K562 (cell line): ENCODE results near the gene MAGIX. TPM values are rescaled to one million over a fixed set of nuclear protein-coding genes. Genes with fewer than 3 reads are reported as not detected.

Experiments
- ATF7 ChIP-seq: fragments of 450-650 bp; IDR thresholded peaks from 2 replicates; pipeline ENCODE4 v1.7.1; 2014; ENCODE audit warnings: mild to moderate bottlenecking, moderate library complexity
- E2F3 ChIP-seq: fragments of 250-450 bp; sonication (Bioruptor Pico); IDR thresholded peaks from 2 replicates; pipeline ENCODE4 v1.4.0; 2020; ENCODE audit warnings: mild to moderate bottlenecking
- ESRRA ChIP-seq: fragments of 450-650 bp; IDR thresholded peaks from 2 replicates; pipeline ENCODE4 v1.6.1; 2014; ENCODE audit warnings: low read depth, mild to moderate bottlenecking, moderate library complexity, borderline replicate concordance
- GATAD2A ChIP-seq: fragments of 450-650 bp; IDR thresholded peaks from 2 replicates; pipeline ENCODE4 v1.6.1; 2017
- HMGN3 ChIP-seq: IDR thresholded peaks from 2 replicates; pipeline ENCODE4 v1.6.1; 2011; ENCODE audit warnings: borderline replicate concordance, low read depth, mild to moderate bottlenecking, mixed read lengths, low read length; ENCODE audit not compliant: insufficient read length; ENCODE audit errors: extremely low read depth
- MCM3 ChIP-seq: fragments of 450-650 bp; IDR thresholded peaks from 2 replicates; pipeline ENCODE4 v1.6.1; 2016
- MYC ChIP-seq, 2 experiments: fragments of 250-450 bp in 1 of 2; sonication (Bioruptor Pico) in 1 of 2; IDR thresholded peaks; 2 replicates each; pipeline versions ENCODE4 v1.5.1 to v1.6.1; 2012 to 2021; ENCODE audit warnings: low read depth in 2 of 2, borderline replicate concordance in 1 of 2, improper control_type of control experiment in 1 of 2, low read length in 1 of 2, mild to moderate bottlenecking in 1 of 2, moderate library complexity in 1 of 2
- POLR2G ChIP-seq: fragments of 200-400 bp; formaldehyde crosslinking; IDR thresholded peaks from 2 replicates; pipeline ENCODE4 v1.6.1; 2017; ENCODE audit warnings: low read depth, mild to moderate bottlenecking, antibody characterized with exemption, low read length, moderate library complexity
- SMC3 ChIP-seq: conservative IDR thresholded peaks from 2 replicates; pipeline ENCODE4 v1.6.1; 2011; ENCODE audit warnings: low read depth, low read length, improper control_type of control experiment; ENCODE audit not compliant: insufficient read depth
- TCF3 ChIP-seq: sonication (generic); formaldehyde crosslinking; IDR thresholded peaks from 2 replicates; pipeline ENCODE4 v1.4.0; 2020; ENCODE audit warnings: mild to moderate bottlenecking, missing genetic modification reagents
- ZNF146 ChIP-seq: IDR thresholded peaks from one replicate; pipeline ENCODE4 v1.6.1; 2018; ENCODE audit warnings: missing compliant biosample characterization; ENCODE audit not compliant: unreplicated experiment
- ZNF75A ChIP-seq: fragments of 450-650 bp; formaldehyde crosslinking; IDR thresholded peaks from 2 replicates; pipeline ENCODE4 v1.4.0; 2020; ENCODE audit warnings: mild to moderate bottlenecking
- ZNF766 ChIP-seq: fragments of 200-800 bp; sonication (Bioruptor generic); conservative IDR thresholded peaks from 2 replicates; pipeline ENCODE4 v1.6.1; 2016; ENCODE audit warnings: missing genetic modification characterization, missing compliant biosample characterization
- polyA plus RNA-seq, 8 experiments: library from polyadenylated mRNA; depleted of rRNA in 4 of 8; stranded (reverse) in 5 of 8; unstranded in 3 of 8; fragments of >200 nt; fragmentation: Nextera tagmentation in 2 of 8; fragmentation: Illumina TruSeq in 1 of 8; extraction: Ambion mirVana in 2 of 8; extraction: Trizol in 1 of 8; gene quantifications; 2 replicates each; pipeline versions ENCODE4 v1.2.1 to v1.2.3, GENCODE V29; 2011 to 2014; ENCODE audit warnings: inconsistent platforms in 1 of 8, missing spikeins in 1 of 8
- total RNA-seq, 7 experiments: library from RNA; depleted of rRNA in 6 of 7; stranded (reverse); fragments of >200 nt in 6 of 7; fragmentation: Illumina TruSeq in 2 of 7; extraction: Trizol in 2 of 7; gene quantifications; 2 replicates each; pipeline versions ENCODE4 v1.2.1 to v1.2.3, GENCODE V29; 2011 to 2021; ENCODE audit warnings: low replicate concordance in 1 of 7
- TF ChIP-seq, protein P1 (sequence below): fragments of 200-800 bp; sonication (Bioruptor generic); IDR thresholded peaks from 2 replicates; pipeline ENCODE4 v1.6.1; 2016; ENCODE audit warnings: missing genetic modification characterization, missing compliant biosample characterization
- TF ChIP-seq, protein P2 (sequence below): fragments of 450-650 bp; IDR thresholded peaks from 2 replicates; pipeline ENCODE4 v1.6.1; 2017; ENCODE audit warnings: antibody characterized with exemption, mild to moderate bottlenecking
- TF ChIP-seq, protein P3 (sequence below): sonication (generic); formaldehyde crosslinking; IDR thresholded peaks from 2 replicates; pipeline ENCODE4 v1.8.1; 2023; ENCODE audit warnings: mild to moderate bottlenecking, missing genetic modification reagents

MAGIX gene
- total and polyA plus RNA-seq, 9 of the 15 experiments (the other 6 are each of a cell fraction or from before 2014, with no cell fraction given), result 0.08 to 3.5 (median 0.47) TPM

DNA sequence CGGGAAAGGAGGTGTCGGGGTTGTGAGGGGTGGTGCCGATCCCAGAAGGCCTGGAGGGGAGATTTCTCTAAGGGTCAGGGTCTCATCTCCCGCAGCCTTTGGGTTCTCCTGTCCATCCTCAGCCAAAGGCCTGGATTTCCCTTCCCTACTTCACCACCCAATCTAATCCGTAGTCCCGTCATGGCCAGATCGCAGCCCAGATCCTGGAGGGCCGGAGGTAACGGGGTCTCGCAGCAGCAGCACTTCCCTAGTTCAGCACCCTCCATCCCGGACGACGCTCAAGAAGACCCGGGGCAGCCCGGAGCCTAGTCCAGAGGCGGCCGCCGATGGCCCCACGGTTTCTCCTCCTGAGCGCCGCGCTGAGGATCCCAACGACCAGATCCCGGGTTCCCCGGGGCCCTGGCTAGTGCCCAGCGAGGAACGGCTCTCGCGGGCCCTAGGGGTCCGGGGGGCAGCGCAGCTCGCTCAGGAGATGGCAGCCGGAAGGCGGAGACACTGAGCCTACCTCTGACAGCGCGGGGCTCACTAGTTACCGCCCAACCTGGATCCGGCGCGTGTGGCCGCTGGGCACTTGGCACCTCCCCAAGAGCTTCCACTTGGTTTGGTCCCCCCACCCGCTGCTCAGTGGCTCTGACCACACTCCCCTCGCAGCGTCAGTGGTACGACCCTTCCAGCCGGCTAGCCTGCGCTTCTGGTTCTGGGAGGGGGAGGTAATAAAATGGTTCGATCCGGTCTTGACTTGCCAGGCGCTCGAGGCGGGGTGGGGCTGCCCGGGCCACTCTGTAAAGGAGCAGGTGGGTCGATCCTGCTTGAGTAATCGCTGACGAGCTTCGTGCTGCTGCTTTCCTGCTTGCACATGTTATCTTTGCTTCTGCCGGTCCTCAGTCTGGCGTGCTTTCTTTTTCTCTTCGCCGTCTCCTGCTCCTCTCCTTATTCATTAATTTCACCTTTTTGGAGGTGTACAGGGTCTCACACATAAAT, 3.6 kb downstream of the MAGIX start (continued):
- TF ChIP-seq, protein P1, sequence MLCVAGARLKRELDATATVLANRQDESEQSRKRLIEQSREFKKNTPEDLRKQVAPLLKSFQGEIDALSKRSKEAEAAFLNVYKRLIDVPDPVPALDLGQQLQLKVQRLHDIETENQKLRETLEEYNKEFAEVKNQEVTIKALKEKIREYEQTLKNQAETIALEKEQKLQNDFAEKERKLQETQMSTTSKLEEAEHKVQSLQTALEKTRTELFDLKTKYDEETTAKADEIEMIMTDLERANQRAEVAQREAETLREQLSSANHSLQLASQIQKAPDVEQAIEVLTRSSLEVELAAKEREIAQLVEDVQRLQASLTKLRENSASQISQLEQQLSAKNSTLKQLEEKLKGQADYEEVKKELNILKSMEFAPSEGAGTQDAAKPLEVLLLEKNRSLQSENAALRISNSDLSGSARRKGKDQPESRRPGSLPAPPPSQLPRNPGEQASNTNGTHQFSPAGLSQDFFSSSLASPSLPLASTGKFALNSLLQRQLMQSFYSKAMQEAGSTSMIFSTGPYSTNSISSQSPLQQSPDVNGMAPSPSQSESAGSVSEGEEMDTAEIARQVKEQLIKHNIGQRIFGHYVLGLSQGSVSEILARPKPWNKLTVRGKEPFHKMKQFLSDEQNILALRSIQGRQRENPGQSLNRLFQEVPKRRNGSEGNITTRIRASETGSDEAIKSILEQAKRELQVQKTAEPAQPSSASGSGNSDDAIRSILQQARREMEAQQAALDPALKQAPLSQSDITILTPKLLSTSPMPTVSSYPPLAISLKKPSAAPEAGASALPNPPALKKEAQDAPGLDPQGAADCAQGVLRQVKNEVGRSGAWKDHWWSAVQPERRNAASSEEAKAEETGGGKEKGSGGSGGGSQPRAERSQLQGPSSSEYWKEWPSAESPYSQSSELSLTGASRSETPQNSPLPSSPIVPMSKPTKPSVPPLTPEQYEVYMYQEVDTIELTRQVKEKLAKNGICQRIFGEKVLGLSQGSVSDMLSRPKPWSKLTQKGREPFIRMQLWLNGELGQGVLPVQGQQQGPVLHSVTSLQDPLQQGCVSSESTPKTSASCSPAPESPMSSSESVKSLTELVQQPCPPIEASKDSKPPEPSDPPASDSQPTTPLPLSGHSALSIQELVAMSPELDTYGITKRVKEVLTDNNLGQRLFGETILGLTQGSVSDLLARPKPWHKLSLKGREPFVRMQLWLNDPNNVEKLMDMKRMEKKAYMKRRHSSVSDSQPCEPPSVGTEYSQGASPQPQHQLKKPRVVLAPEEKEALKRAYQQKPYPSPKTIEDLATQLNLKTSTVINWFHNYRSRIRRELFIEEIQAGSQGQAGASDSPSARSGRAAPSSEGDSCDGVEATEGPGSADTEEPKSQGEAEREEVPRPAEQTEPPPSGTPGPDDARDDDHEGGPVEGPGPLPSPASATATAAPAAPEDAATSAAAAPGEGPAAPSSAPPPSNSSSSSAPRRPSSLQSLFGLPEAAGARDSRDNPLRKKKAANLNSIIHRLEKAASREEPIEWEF (CRISPR knock-in tag), result 0 out of 2 replicates have a peak, but pooled peaks have one; percentile 17
- no peak for TF ChIP-seq TCF3 (CRISPR knock-in tag)
- TF ChIP-seq ATF7, result peak; percentile 95
- no peak for TF ChIP-seq SMC3
- no peak for TF ChIP-seq E2F3 (CRISPR knock-in tag)
- TF ChIP-seq ZNF766 (CRISPR knock-in tag), result no peak; the same call in 1 of the 2 replicates
- TF ChIP-seq GATAD2A, result no peak
- TF ChIP-seq, protein P2, sequence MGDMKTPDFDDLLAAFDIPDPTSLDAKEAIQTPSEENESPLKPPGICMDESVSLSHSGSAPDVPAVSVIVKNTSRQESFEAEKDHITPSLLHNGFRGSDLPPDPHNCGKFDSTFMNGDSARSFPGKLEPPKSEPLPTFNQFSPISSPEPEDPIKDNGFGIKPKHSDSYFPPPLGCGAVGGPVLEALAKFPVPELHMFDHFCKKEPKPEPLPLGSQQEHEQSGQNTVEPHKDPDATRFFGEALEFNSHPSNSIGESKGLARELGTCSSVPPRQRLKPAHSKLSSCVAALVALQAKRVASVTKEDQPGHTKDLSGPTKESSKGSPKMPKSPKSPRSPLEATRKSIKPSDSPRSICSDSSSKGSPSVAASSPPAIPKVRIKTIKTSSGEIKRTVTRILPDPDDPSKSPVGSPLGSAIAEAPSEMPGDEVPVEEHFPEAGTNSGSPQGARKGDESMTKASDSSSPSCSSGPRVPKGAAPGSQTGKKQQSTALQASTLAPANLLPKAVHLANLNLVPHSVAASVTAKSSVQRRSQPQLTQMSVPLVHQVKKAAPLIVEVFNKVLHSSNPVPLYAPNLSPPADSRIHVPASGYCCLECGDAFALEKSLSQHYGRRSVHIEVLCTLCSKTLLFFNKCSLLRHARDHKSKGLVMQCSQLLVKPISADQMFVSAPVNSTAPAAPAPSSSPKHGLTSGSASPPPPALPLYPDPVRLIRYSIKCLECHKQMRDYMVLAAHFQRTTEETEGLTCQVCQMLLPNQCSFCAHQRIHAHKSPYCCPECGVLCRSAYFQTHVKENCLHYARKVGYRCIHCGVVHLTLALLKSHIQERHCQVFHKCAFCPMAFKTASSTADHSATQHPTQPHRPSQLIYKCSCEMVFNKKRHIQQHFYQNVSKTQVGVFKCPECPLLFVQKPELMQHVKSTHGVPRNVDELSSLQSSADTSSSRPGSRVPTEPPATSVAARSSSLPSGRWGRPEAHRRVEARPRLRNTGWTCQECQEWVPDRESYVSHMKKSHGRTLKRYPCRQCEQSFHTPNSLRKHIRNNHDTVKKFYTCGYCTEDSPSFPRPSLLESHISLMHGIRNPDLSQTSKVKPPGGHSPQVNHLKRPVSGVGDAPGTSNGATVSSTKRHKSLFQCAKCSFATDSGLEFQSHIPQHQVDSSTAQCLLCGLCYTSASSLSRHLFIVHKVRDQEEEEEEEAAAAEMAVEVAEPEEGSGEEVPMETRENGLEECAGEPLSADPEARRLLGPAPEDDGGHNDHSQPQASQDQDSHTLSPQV, result peak; percentile 87
- TF ChIP-seq, protein P3, sequence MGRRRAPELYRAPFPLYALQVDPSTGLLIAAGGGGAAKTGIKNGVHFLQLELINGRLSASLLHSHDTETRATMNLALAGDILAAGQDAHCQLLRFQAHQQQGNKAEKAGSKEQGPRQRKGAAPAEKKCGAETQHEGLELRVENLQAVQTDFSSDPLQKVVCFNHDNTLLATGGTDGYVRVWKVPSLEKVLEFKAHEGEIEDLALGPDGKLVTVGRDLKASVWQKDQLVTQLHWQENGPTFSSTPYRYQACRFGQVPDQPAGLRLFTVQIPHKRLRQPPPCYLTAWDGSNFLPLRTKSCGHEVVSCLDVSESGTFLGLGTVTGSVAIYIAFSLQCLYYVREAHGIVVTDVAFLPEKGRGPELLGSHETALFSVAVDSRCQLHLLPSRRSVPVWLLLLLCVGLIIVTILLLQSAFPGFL, result no peak
- TF ChIP-seq HMGN3, result no peak
- no peak for TF ChIP-seq ZNF146
- no peak for TF ChIP-seq MCM3
- no peak for TF ChIP-seq ESRRA
- TF ChIP-seq POLR2G, result peak; percentile 45
- no peak for TF ChIP-seq ZNF75A (CRISPR knock-in tag)
- peak; percentile 17; the same call in 1 of the 2 replicates for TF ChIP-seq MYC (IDR thresholded peaks at IDR 0.05; ENCODE audit: low read depth, low read length)
- TF ChIP-seq MYC (CRISPR knock-in tag; IDR thresholded peaks at IDR 0.05; ENCODE audit: borderline replicate concordance, low read depth), result no peak
